Panc1 (cell line): ENCODE measurements around the gene SLC16A7. TPM values are rescaled to one million over a fixed set of nuclear protein-coding genes. Genes with fewer than 3 reads are reported as not detected.

Source experiments
- ATAC-seq: fragments of 200-7000 bp; cut with Tn5 transposase; 2 replicates; pipeline ENCODE4 v1.9.1; 2020; ENCODE audit warnings: mild to moderate bottlenecking, moderate library complexity
- BruUV-seq: library from RNA; stranded (reverse); fragments of 400-500 nt; replicated peaks from 2 replicates; lab custom pipeline; 2021; lab: Mats Ljungman, UMichigan
- CTCF ChIA-PET: fragments of 300-600 bp; sonication (Branson Sonifier 250); formaldehyde crosslinking; loops from one replicate; lab custom pipeline; 2022; ENCODE audit warnings: antibody characterized with exemption; lab: Charles Lee
- POLR2A ChIA-PET: fragments of 300-600 bp; sonication (Branson Sonifier 250); formaldehyde crosslinking; loops from one replicate; lab custom pipeline; 2022; ENCODE audit warnings: antibody characterized with exemption; lab: Charles Lee
- DNase-seq: peaks from one replicate; pipeline ENCODE4 v3.0.0-alpha.2; 2010; ENCODE audit warnings: low read depth, low spot score
- H3K27ac ChIP-seq: 2 replicates; pipeline ENCODE4 v1.5.1; 2011; ENCODE audit warnings: mild to moderate bottlenecking, low read length, inconsistent platforms
- H3K27me3 ChIP-seq: fragments of 200-500 bp; sonication (Bioruptor generic); 2 replicates; pipeline ENCODE4 v1.6.0; 2014; ENCODE audit warnings: low read length, inconsistent platforms; ENCODE audit not compliant: control insufficient read depth, insufficient read depth
- H3K36me3 ChIP-seq: fragments of 200-500 bp; sonication (Bioruptor generic); 2 replicates; pipeline ENCODE4 v1.5.1; 2014; ENCODE audit warnings: inconsistent platforms, mild to moderate bottlenecking, low read length, moderate library complexity; ENCODE audit not compliant: control insufficient read depth, insufficient read depth
- H3K4me1 ChIP-seq: 2 replicates; pipeline ENCODE4 v1.5.1; 2011; ENCODE audit warnings: inconsistent platforms, mild to moderate bottlenecking, low read length, moderate library complexity; ENCODE audit not compliant: control insufficient read depth, insufficient read depth
- H3K4me3 ChIP-seq, 2 experiments: 2 replicates each; pipeline ENCODE4 v1.5.1; 2011 to 2012; ENCODE audit warnings: low read depth in 2 of 2, low read length in 2 of 2, mild to moderate bottlenecking in 2 of 2, inconsistent platforms in 1 of 2, moderate library complexity in 1 of 2
- H3K9me3 ChIP-seq: fragments of 200-500 bp; sonication (Bioruptor generic); 2 replicates; pipeline ENCODE4 v1.5.1; 2014; ENCODE audit warnings: low read depth, mild to moderate bottlenecking, inconsistent platforms, low read length, moderate library complexity; ENCODE audit not compliant: control insufficient read depth, insufficient read depth
- CTCF ChIP-seq: fragments of 450-650 bp; IDR thresholded peaks from 2 replicates; pipeline ENCODE4 v1.5.1; 2017; ENCODE audit warnings: mild to moderate bottlenecking
- POLR2AphosphoS5 ChIP-seq: IDR thresholded peaks from 2 replicates; pipeline ENCODE4 v1.6.1; 2012; ENCODE audit warnings: mild to moderate bottlenecking, low read depth, low read length, moderate library complexity
- REST ChIP-seq, 2 experiments: IDR thresholded peaks; 2 replicates each; pipeline ENCODE4 v1.6.1; 2011 to 2012; ENCODE audit warnings: low read depth in 2 of 2, control low read depth in 1 of 2, low read length in 1 of 2, mild to moderate bottlenecking in 1 of 2, moderate library complexity in 1 of 2; ENCODE audit not compliant: insufficient read depth in 1 of 2
- SIN3A ChIP-seq: IDR thresholded peaks from 2 replicates; pipeline ENCODE4 v1.6.1; 2012; ENCODE audit warnings: low read depth, mild to moderate bottlenecking, low read length, moderate library complexity, borderline replicate concordance; ENCODE audit not compliant: insufficient read depth
- TCF7L2 ChIP-seq: IDR thresholded peaks from 2 replicates; pipeline ENCODE4 v1.6.1; 2011; ENCODE audit warnings: mild to moderate bottlenecking, low read depth, low read length, inconsistent platforms
- in situ Hi-C: cut with HindIII; loops from 2 replicates; pipeline ENCODE4 v1.10.0; 2016; ENCODE audit warnings: low sequenced_read_pairs, low pct_unique_long_range_greater_than_20kb
- intact Hi-C: fragments of 100-400 bp; cut with micrococcal nuclease; formaldehyde crosslinking; loops from one replicate; pipeline ENCODE4 v1.10.0; 2022; ENCODE audit not compliant: unreplicated experiment
- total RNA-seq: library from RNA; stranded (reverse); gene quantifications from one replicate; pipeline ENCODE4 v1.2.1, GENCODE V29; 2021; ENCODE audit not compliant: unreplicated experiment

Gene SLC16A7
- total RNA-seq, 1 experiment from 2014 or later = 0.33 TPM

- POLR2A ChIA-PET = no interaction called here
- in situ Hi-C loops = no loop called here
- TF ChIP-seq CTCF = no peak
- TF ChIP-seq REST (IDR thresholded peaks at IDR 0.05; ENCODE audit: insufficient read depth in 1 of 2, low read depth in 2 of 2, low read length in 1 of 2) = no peak
- no peak for TF ChIP-seq POLR2AphosphoS5
- TF ChIP-seq SIN3A = no peak
- no peak for TF ChIP-seq TCF7L2
- Histone ChIP-seq H3K27ac (no peak overlapping the region), H3K36me3 (no peaks in the 10 kb centered on the region), H3K4me3 (no peak overlapping the region), H3K27me3 (no peaks in the 10 kb centered on the region), H3K4me1 (no peaks in the 10 kb centered on the region), H3K9me3 (no peaks in the 10 kb centered on the region)
- DNase-seq = no peak
- BruUV-seq = no TSS peak
- CTCF ChIA-PET = no interaction called here
- no peak for ATAC-seq
- intact Hi-C loops = no loop called here
Observed at GRCh38 chr12:59578254-59578653, 17.6 kb upstream of the SLC16A7 start.

GRCh38 chr12:59579631-59580030, 16.2 kb upstream of the SLC16A7 start:
- intact Hi-C loops (no loop called here), in situ Hi-C loops (no loop called here)
- no peak for ATAC-seq
- H3K9me3 ChIP-seq = no peaks in the 10 kb centered on the region
- no peak for DNase-seq
- no peak for TF ChIP-seq TCF7L2
- TF ChIP-seq CTCF = no peak
- TF ChIP-seq POLR2AphosphoS5 = no peak
- TF ChIP-seq SIN3A = no peak
- no peak for TF ChIP-seq REST (IDR thresholded peaks at IDR 0.05; ENCODE audit: insufficient read depth in 1 of 2, low read depth in 2 of 2, low read length in 1 of 2)
- CTCF ChIA-PET = no interaction called here
- BruUV-seq = no TSS peak
- H3K4me1 ChIP-seq = no peaks in the 10 kb centered on the region
- no peak overlapping the region for H3K4me3 ChIP-seq
- no peaks in the 10 kb centered on the region for H3K36me3 ChIP-seq
- H3K27me3 ChIP-seq = no peaks in the 10 kb centered on the region
- POLR2A ChIA-PET = no interaction called here
- no peak overlapping the region for H3K27ac ChIP-seq
